Measurements from ENCODE around the gene GAMT. TPM values are rescaled to one million over a fixed set of nuclear protein-coding genes. Genes with fewer than 3 reads are reported as not detected.

GAMT gene
- total and polyA plus RNA-seq, 2 of the 13 experiments (the other 11 are each of a cell fraction or from before 2014, with no cell fraction given), result 115 to 124 TPM

DNA sequence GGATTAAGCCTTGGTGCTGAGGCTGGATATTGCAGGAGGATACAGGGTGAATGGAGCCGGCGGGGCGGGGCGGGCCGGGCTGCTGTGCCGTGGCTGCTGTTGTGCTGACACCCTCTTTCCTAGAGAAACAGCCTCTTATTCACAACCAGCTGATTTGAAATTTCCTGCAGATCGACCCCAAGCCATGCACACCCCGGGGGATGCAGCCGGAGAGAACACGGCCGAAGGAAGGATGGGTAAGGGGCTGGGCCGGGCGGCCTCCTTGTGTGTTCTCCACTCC lies 17.1 kb upstream of the GAMT start:
- TF ChIP-seq, protein P1, sequence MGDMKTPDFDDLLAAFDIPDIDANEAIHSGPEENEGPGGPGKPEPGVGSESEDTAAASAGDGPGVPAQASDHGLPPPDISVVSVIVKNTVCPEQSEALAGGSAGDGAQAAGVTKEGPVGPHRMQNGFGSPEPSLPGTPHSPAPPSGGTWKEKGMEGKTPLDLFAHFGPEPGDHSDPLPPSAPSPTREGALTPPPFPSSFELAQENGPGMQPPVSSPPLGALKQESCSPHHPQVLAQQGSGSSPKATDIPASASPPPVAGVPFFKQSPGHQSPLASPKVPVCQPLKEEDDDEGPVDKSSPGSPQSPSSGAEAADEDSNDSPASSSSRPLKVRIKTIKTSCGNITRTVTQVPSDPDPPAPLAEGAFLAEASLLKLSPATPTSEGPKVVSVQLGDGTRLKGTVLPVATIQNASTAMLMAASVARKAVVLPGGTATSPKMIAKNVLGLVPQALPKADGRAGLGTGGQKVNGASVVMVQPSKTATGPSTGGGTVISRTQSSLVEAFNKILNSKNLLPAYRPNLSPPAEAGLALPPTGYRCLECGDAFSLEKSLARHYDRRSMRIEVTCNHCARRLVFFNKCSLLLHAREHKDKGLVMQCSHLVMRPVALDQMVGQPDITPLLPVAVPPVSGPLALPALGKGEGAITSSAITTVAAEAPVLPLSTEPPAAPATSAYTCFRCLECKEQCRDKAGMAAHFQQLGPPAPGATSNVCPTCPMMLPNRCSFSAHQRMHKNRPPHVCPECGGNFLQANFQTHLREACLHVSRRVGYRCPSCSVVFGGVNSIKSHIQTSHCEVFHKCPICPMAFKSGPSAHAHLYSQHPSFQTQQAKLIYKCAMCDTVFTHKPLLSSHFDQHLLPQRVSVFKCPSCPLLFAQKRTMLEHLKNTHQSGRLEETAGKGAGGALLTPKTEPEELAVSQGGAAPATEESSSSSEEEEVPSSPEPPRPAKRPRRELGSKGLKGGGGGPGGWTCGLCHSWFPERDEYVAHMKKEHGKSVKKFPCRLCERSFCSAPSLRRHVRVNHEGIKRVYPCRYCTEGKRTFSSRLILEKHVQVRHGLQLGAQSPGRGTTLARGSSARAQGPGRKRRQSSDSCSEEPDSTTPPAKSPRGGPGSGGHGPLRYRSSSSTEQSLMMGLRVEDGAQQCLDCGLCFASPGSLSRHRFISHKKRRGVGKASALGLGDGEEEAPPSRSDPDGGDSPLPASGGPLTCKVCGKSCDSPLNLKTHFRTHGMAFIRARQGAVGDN (CRISPR knock-in tag; IDR thresholded peaks at IDR 0.05), result 0 out of 2 replicates have a peak, but pooled peaks have one; percentile 14
- TF ChIP-seq TSC22D2 (CRISPR knock-in tag; IDR thresholded peaks at IDR 0.05; ENCODE audit: borderline replicate concordance) (no peak), PHF21A (CRISPR knock-in tag; IDR thresholded peaks at IDR 0.05) (0 out of 2 replicates have a peak, but pooled peaks have one; percentile 3), ZNF552 (CRISPR knock-in tag; IDR thresholded peaks at IDR 0.05; ENCODE audit: borderline replicate concordance) (no peak), U2AF2 (IDR thresholded peaks at IDR 0.05; ENCODE audit: low read depth, low read length) (no peak)
- TF ChIP-seq, protein P2, sequence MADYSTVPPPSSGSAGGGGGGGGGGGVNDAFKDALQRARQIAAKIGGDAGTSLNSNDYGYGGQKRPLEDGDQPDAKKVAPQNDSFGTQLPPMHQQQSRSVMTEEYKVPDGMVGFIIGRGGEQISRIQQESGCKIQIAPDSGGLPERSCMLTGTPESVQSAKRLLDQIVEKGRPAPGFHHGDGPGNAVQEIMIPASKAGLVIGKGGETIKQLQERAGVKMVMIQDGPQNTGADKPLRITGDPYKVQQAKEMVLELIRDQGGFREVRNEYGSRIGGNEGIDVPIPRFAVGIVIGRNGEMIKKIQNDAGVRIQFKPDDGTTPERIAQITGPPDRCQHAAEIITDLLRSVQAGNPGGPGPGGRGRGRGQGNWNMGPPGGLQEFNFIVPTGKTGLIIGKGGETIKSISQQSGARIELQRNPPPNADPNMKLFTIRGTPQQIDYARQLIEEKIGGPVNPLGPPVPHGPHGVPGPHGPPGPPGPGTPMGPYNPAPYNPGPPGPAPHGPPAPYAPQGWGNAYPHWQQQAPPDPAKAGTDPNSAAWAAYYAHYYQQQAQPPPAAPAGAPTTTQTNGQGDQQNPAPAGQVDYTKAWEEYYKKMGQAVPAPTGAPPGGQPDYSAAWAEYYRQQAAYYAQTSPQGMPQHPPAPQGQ (CRISPR knock-in tag; IDR thresholded peaks at IDR 0.05; ENCODE audit: borderline replicate concordance), result no peak
- TF ChIP-seq, protein P3, sequence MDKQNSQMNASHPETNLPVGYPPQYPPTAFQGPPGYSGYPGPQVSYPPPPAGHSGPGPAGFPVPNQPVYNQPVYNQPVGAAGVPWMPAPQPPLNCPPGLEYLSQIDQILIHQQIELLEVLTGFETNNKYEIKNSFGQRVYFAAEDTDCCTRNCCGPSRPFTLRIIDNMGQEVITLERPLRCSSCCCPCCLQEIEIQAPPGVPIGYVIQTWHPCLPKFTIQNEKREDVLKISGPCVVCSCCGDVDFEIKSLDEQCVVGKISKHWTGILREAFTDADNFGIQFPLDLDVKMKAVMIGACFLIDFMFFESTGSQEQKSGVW (CRISPR knock-in tag; IDR thresholded peaks at IDR 0.05; ENCODE audit: borderline replicate concordance), result no peak
- BruUV-seq (replicated peaks), result no TSS peak
- no peak overlapping the region for H3K9ac ChIP-seq (ENCODE audit: insufficient read depth, low read depth, low read length)

More for the DNA sequence above, 17.1 kb upstream of the GAMT start:
- Histone ChIP-seq H3K79me2 (ENCODE audit: insufficient read depth, low read length) (peaks cover 67% of the 10 kb centered on the region), H3K4me1 (ENCODE audit: insufficient read depth, low read length) (peaks cover 64% of the 10 kb centered on the region), H3K4me2 (ENCODE audit: low read depth, low read length) (no peak overlapping the region), H3K4me3 (replicated peaks in 1 of 3; ENCODE audit: insufficient read depth in 1 of 3, low read depth in 2 of 3, low read length in 3 of 3) (no peak overlapping the region), H3K27me3 (ENCODE audit: control insufficient read depth in 1 of 2, insufficient read depth in 2 of 2, low read length in 2 of 2) (no peaks in the 10 kb centered on the region), H4K20me1 (ENCODE audit: insufficient read depth, low read length) (peaks cover 58% of the 10 kb centered on the region), H3K9me3 (ENCODE audit: low read length) (no peaks in the 10 kb centered on the region), H2AFZ (ENCODE audit: low read length) (no peak overlapping the region), H3K36me3 (replicated peaks in 1 of 2; ENCODE audit: control insufficient read depth in 1 of 2, insufficient read depth in 2 of 2, low read length in 2 of 2) (peaks cover 25 to 62% of the 10 kb centered on the region in 2 experiments), H3K27ac (ENCODE audit: extremely low read length, insufficient read depth, low read length) (peak overlapping the region; percentile 17)
- no peak; the same call in 1 of the 3 replicates for ATAC-seq
- ChIA-PET CTCF (ENCODE audit: low intra/inter-chr PET ratio, low total read pairs) (no interaction called here), POLR2A (interaction anchor here (0.7 kb wide), 1 partner anchor 10 kb away, joined by 4 read pairs; no protein-coding TSS in a partner anchor)
- intact Hi-C loops (cut with micrococcal nuclease; ENCODE audit: unreplicated experiment) (no loop called here), in situ Hi-C loops (cut with HindIII; ENCODE audit: extremely low pct_ligation_motif_present, low pct_unique_long_range_greater_than_20kb) (no loop called here)
- DNase-seq (ENCODE audit: low spot score), result no peak
- FAIRE-seq, result no peak
- 96% methylated on average over 13 of the region's 13 CpGs for WGBS (ENCODE audit: low lambda C conversion rate)

All from HepG2 (cell line).